SK-N-SH (cell line): Measurements from ENCODE around the gene SHISAL2B. TPM values are rescaled to one million over a fixed set of nuclear protein-coding genes. Genes with fewer than 3 reads are reported as not detected.

Source experiments
- CTCF ChIA-PET: fragments of 300-600, 350-600 bp; formaldehyde crosslinking; extraction: SDS; loops from one replicate; lab custom pipeline; 2021; lab: Yijun Ruan, JAX
- POLR2A ChIA-PET: fragments of 350-600 bp; sonication (Branson Sonifier 250); formaldehyde crosslinking; extraction: SDS; loops from one replicate; lab custom pipeline; 2020; ENCODE audit warnings: antibody characterized with exemption, inconsistent platforms; lab: Yijun Ruan, JAX
- DNase-seq: peaks from one replicate; pipeline ENCODE4 v3.0.0; 2012
- H2AFZ ChIP-seq: fragments of 200-600 bp; sonication (generic); 2 replicates; pipeline ENCODE4 v1.8.1; 2016; ENCODE audit warnings: antibody characterized with exemption, mild to moderate bottlenecking, low read depth
- H3F3A ChIP-seq: fragments of 200-600 bp; sonication (generic); replicated peaks from 2 replicates; pipeline ENCODE3; 2016; ENCODE audit warnings: antibody characterized with exemption, mild to moderate bottlenecking; ENCODE audit not compliant: insufficient read depth
- H3K27ac ChIP-seq, 2 experiments: fragments of 200-500 bp in 1 of 2; fragments of 200-600 bp in 1 of 2; sonication (Bioruptor generic) in 1 of 2; sonication (generic), shearing (Covaris generic) in 1 of 2; 2 replicates each; pipeline versions ENCODE4 v1.5.1 to v1.6.1; 2014 to 2016; ENCODE audit warnings: low read depth in 2 of 2, inconsistent platforms in 1 of 2, low read length in 1 of 2, mild to moderate bottlenecking in 1 of 2, mixed read lengths in 1 of 2
- H3K27me3 ChIP-seq: fragments of 200-600 bp; sonication (generic), shearing (Covaris generic); 2 replicates; pipeline ENCODE4 v1.6.1; 2016; ENCODE audit warnings: mixed run types; ENCODE audit not compliant: insufficient read depth
- H3K36me3 ChIP-seq, 2 experiments: fragments of 200-500 bp in 1 of 2; fragments of 200-600 bp in 1 of 2; sonication (Bioruptor generic) in 1 of 2; sonication (generic) in 1 of 2; replicated peaks in 1 of 2; 2 replicates each; pipeline versions ENCODE3 to v1.5.1; 2014 to 2016; ENCODE audit warnings: low read length in 1 of 2, mild to moderate bottlenecking in 1 of 2; ENCODE audit not compliant: insufficient read depth in 2 of 2, control insufficient read depth in 1 of 2
- H3K4me1 ChIP-seq, 2 experiments: fragments of 200-500 bp in 1 of 2; fragments of 200-600 bp in 1 of 2; sonication (Bioruptor generic) in 1 of 2; sonication (generic), shearing (Covaris generic) in 1 of 2; 2 replicates each; pipeline versions ENCODE4 v1.5.1 to v1.6.1; 2014 to 2016; ENCODE audit warnings: low read depth in 1 of 2, low read length in 1 of 2, mixed run types in 1 of 2; ENCODE audit not compliant: insufficient read depth in 2 of 2, control insufficient read depth in 1 of 2
- H3K4me2 ChIP-seq: fragments of 200-600 bp; sonication (generic), shearing (Covaris generic); 2 replicates; pipeline ENCODE4 v1.6.1; 2017; ENCODE audit warnings: mixed run types
- H3K4me3 ChIP-seq, 2 experiments: fragments of 200-500 bp in 1 of 2; fragments of 200-600 bp in 1 of 2; sonication (Bioruptor generic) in 1 of 2; sonication (generic), shearing (Covaris generic) in 1 of 2; 2 replicates each; pipeline versions ENCODE4 v1.5.1 to v1.8.1; 2014 to 2016; ENCODE audit warnings: low read depth in 2 of 2, inconsistent platforms in 1 of 2, low read length in 1 of 2, mild to moderate bottlenecking in 1 of 2, mixed read lengths in 1 of 2, moderate library complexity in 1 of 2
- H3K79me2 ChIP-seq: fragments of 200-600 bp; sonication (generic); 2 replicates; pipeline ENCODE4 v1.8.1; 2017; ENCODE audit warnings: mild to moderate bottlenecking; ENCODE audit not compliant: insufficient read depth
- H3K9ac ChIP-seq: fragments of 200-600 bp; sonication (generic); 2 replicates; pipeline ENCODE4 v1.6.1; 2017; ENCODE audit warnings: mixed run types
- H3K9me2 ChIP-seq: fragments of 200-600 bp; sonication (generic); 2 replicates; pipeline ENCODE4 v1.6.1; 2017; ENCODE audit warnings: mixed run types
- H3K9me3 ChIP-seq: fragments of 200-600 bp; sonication (generic); 2 replicates; pipeline ENCODE4 v1.6.1; 2017; ENCODE audit warnings: mixed run types, mild to moderate bottlenecking, moderate library complexity
- H4K20me1 ChIP-seq: fragments of 200-600 bp; sonication (generic); 2 replicates; pipeline ENCODE4 v1.6.1; 2017; ENCODE audit warnings: mild to moderate bottlenecking, mixed run types; ENCODE audit not compliant: insufficient read depth
- ELF1 ChIP-seq: IDR thresholded peaks from 2 replicates; pipeline ENCODE4 v1.4.0; 2012
- EP300 ChIP-seq, 2 experiments: IDR thresholded peaks; 2 replicates each; pipeline versions ENCODE4 v1.4.0 to v1.6.1; 2012; ENCODE audit warnings: borderline replicate concordance in 1 of 2, low read depth in 1 of 2, low read length in 1 of 2
- EZH2phosphoT487 ChIP-seq: fragments of 200-600 bp; sonication (generic); IDR thresholded peaks from 2 replicates; pipeline ENCODE4 v1.6.1; 2017; ENCODE audit warnings: low read depth, mixed run types, mild to moderate bottlenecking, antibody characterized with exemption, moderate library complexity, borderline replicate concordance
- FOSL2 ChIP-seq: IDR thresholded peaks from 2 replicates; pipeline ENCODE4 v1.4.0; 2012; ENCODE audit warnings: low read depth, mild to moderate bottlenecking, moderate library complexity, borderline replicate concordance
- FOXJ3 ChIP-seq: sonication (generic); formaldehyde crosslinking; IDR thresholded peaks from 2 replicates; pipeline ENCODE4 v1.5.1; 2020; ENCODE audit warnings: mild to moderate bottlenecking, missing genetic modification reagents
- FOXM1 ChIP-seq: IDR thresholded peaks from 2 replicates; pipeline ENCODE4 v1.4.0; 2012; ENCODE audit warnings: low read depth, mild to moderate bottlenecking
- JUND ChIP-seq: IDR thresholded peaks from 2 replicates; pipeline ENCODE4 v1.4.0; 2012
- MXI1 ChIP-seq: IDR thresholded peaks from 2 replicates; pipeline ENCODE4 v1.6.1; 2012; ENCODE audit warnings: mild to moderate bottlenecking, low read depth, low read length, improper control_type of control experiment
- NRF1 ChIP-seq: IDR thresholded peaks from 2 replicates; pipeline ENCODE4 v1.6.1; 2012; ENCODE audit warnings: low read depth, mild to moderate bottlenecking, low read length
- RAD21 ChIP-seq: IDR thresholded peaks from 2 replicates; pipeline ENCODE4 v1.6.1; 2012; ENCODE audit warnings: mild to moderate bottlenecking, low read length
- RCOR1 ChIP-seq: fragments of 150-350 bp; IDR thresholded peaks from 2 replicates; pipeline ENCODE4 v1.6.1; 2017; ENCODE audit warnings: antibody characterized with exemption, low read length
- RFX5 ChIP-seq: IDR thresholded peaks from 2 replicates; pipeline ENCODE4 v1.6.1; 2012; ENCODE audit warnings: mild to moderate bottlenecking, improper control_type of control experiment, low read length
- SMC3 ChIP-seq: IDR thresholded peaks from 2 replicates; pipeline ENCODE4 v1.6.1; 2012; ENCODE audit warnings: low read depth, low read length, improper control_type of control experiment
- YY1 ChIP-seq: IDR thresholded peaks from 2 replicates; pipeline ENCODE4 v1.4.0; 2012; ENCODE audit warnings: low read depth, mild to moderate bottlenecking
- WGBS: methylation state at CpG from one replicate; pipeline ENCODE4 v1.1.6; 2017; ENCODE audit warnings: low lambda C conversion rate; 5-methylcytosine and 5-hydroxymethylcytosine counted together
- polyA plus RNA-seq, 3 experiments: library from polyadenylated mRNA; depleted of rRNA; stranded (reverse); fragments of >200 nt; gene quantifications; 2 replicates each; pipeline ENCODE4 v1.2.3, GENCODE V29; 2012
- TF ChIP-seq, protein P1 (sequence below): fragments of 150-350 bp; IDR thresholded peaks from 2 replicates; pipeline ENCODE4 v1.6.1; 2016; ENCODE audit warnings: mild to moderate bottlenecking, low read depth, low read length
- TF ChIP-seq, protein P2 (sequence below): fragments of 200-600 bp; sonication (generic); IDR thresholded peaks from 2 replicates; pipeline ENCODE4 v1.6.1; 2017; ENCODE audit warnings: antibody characterized with exemption, mild to moderate bottlenecking, moderate library complexity
- TF ChIP-seq, protein P3 (sequence below): IDR thresholded peaks from 2 replicates; pipeline ENCODE4 v1.4.0; 2012; ENCODE audit warnings: low read depth, borderline replicate concordance
- TF ChIP-seq, protein P4 (sequence below): IDR thresholded peaks from 2 replicates; pipeline ENCODE4 v1.6.1; 2012; ENCODE audit warnings: mild to moderate bottlenecking, low read depth, low read length, moderate library complexity

Gene SHISAL2B
- polyA plus RNA-seq, 1 of the 3 experiments (the other 2 are of a cell fraction): not detected

DNA sequence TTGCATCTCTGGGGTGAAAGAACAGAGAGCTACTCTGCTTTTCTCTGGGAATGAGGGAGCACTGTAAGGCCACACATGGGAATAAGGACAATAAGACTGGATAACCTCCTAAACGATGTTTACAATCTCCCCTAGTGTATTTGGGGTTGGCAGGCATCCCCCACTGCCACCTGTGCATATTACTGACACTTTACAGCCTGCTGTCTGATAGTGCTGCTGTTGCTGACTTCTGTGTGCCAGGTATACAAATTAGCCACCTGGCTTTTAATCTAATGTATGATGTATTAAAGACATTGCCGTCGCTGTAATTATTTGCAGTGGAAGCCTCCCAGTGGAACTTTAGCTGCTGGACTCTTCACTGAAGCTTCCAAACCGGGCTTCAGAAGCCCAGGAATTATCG lies 4.4 kb upstream of the SHISAL2B start:
- H3K4me3 ChIP-seq: no peak overlapping the region
- POLR2A ChIA-PET: no interaction called here
- H3K9ac ChIP-seq: no peak overlapping the region
- CTCF ChIA-PET: no interaction called here
- H3F3A ChIP-seq: no peaks in the 10 kb centered on the region
- TF ChIP-seq RFX5 (no peak), JUND (no peak), RAD21 (no peak)
- TF ChIP-seq, protein P1, sequence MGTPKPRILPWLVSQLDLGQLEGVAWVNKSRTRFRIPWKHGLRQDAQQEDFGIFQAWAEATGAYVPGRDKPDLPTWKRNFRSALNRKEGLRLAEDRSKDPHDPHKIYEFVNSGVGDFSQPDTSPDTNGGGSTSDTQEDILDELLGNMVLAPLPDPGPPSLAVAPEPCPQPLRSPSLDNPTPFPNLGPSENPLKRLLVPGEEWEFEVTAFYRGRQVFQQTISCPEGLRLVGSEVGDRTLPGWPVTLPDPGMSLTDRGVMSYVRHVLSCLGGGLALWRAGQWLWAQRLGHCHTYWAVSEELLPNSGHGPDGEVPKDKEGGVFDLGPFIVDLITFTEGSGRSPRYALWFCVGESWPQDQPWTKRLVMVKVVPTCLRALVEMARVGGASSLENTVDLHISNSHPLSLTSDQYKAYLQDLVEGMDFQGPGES: no peak
- TF ChIP-seq, all 33 proteins: peak for 0
- Histone ChIP-seq H2AFZ (no peak overlapping the region), H3K4me2 (no peak overlapping the region), H3K36me3 (no peaks in the 10 kb centered on the region), H3K9me2 (no peaks in the 10 kb centered on the region), H3K9me3 (no peaks in the 10 kb centered on the region), H3K4me1 (no peaks in the 10 kb centered on the region; a peak in 1 of 4 replicates), H3K79me2 (no peaks in the 10 kb centered on the region), H3K27ac (no peak overlapping the region), H4K20me1 (no peaks in the 10 kb centered on the region), H3K27me3 (peaks cover 55% of the 10 kb centered on the region)
- 10% methylated on average over 3 of the region's 5 CpGs for WGBS
- DNase-seq: no peak

DNA sequence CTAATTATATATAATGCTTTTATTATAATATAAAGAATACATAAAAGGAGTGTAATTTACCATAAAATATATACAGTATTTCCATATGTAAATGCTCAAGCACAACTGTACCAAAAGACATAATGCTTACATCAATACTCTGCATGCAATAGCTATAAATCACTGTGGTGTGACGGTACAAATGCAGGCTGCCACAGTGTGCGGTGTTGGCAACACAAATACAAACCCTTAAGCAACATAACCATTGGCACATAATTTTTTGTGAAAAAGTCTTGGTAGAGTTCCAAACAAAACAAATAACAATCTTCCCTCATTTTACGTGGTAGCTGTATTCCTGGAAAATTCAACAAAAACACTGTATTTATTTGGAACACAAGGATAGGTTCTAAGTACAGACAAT lies 1.9 kb upstream of the SHISAL2B start:
- H3K4me2 ChIP-seq: no peak overlapping the region
- no peaks in the 10 kb centered on the region for H4K20me1 ChIP-seq

More for the DNA sequence above, 1.9 kb upstream of the SHISAL2B start:
- 13% methylated on average over 3 of the region's 3 CpGs for WGBS
- peaks cover 61% of the 10 kb centered on the region for H3K27me3 ChIP-seq
- H3F3A ChIP-seq: no peaks in the 10 kb centered on the region
- no peaks in the 10 kb centered on the region for H3K9me3 ChIP-seq
- ChIA-PET POLR2A (no interaction called here), CTCF (no interaction called here)
- H3K9me2 ChIP-seq: no peaks in the 10 kb centered on the region
- H3K79me2 ChIP-seq: no peaks in the 10 kb centered on the region
- DNase-seq: no peak
- no peak overlapping the region for H3K4me3 ChIP-seq
- H3K9ac ChIP-seq: no peak overlapping the region
- no peak overlapping the region for H3K27ac ChIP-seq
- H3K36me3 ChIP-seq: no peaks in the 10 kb centered on the region
- no peak overlapping the region for H2AFZ ChIP-seq
- no peak for TF ChIP-seq RCOR1
- no peak for TF ChIP-seq NRF1
- no peak for TF ChIP-seq RAD21
- no peak for TF ChIP-seq RFX5
- TF ChIP-seq FOSL2: no peak
- TF ChIP-seq SMC3: no peak
- TF ChIP-seq EZH2phosphoT487: no peak
- TF ChIP-seq EP300 (IDR thresholded peaks at IDR 0.05; ENCODE audit: borderline replicate concordance in 1 of 2, low read depth in 1 of 2, low read length in 1 of 2): no peak
- no peak for TF ChIP-seq FOXM1
- TF ChIP-seq, protein P2, sequence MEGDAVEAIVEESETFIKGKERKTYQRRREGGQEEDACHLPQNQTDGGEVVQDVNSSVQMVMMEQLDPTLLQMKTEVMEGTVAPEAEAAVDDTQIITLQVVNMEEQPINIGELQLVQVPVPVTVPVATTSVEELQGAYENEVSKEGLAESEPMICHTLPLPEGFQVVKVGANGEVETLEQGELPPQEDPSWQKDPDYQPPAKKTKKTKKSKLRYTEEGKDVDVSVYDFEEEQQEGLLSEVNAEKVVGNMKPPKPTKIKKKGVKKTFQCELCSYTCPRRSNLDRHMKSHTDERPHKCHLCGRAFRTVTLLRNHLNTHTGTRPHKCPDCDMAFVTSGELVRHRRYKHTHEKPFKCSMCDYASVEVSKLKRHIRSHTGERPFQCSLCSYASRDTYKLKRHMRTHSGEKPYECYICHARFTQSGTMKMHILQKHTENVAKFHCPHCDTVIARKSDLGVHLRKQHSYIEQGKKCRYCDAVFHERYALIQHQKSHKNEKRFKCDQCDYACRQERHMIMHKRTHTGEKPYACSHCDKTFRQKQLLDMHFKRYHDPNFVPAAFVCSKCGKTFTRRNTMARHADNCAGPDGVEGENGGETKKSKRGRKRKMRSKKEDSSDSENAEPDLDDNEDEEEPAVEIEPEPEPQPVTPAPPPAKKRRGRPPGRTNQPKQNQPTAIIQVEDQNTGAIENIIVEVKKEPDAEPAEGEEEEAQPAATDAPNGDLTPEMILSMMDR: no peak
- TF ChIP-seq, protein P1: no peak
- TF ChIP-seq YY1: no peak
- TF ChIP-seq, protein P3, sequence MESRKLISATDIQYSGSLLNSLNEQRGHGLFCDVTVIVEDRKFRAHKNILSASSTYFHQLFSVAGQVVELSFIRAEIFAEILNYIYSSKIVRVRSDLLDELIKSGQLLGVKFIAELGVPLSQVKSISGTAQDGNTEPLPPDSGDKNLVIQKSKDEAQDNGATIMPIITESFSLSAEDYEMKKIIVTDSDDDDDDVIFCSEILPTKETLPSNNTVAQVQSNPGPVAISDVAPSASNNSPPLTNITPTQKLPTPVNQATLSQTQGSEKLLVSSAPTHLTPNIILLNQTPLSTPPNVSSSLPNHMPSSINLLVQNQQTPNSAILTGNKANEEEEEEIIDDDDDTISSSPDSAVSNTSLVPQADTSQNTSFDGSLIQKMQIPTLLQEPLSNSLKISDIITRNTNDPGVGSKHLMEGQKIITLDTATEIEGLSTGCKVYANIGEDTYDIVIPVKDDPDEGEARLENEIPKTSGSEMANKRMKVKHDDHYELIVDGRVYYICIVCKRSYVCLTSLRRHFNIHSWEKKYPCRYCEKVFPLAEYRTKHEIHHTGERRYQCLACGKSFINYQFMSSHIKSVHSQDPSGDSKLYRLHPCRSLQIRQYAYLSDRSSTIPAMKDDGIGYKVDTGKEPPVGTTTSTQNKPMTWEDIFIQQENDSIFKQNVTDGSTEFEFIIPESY: no peak
- no peak for TF ChIP-seq FOXJ3 (CRISPR knock-in tag)
- TF ChIP-seq JUND: no peak
- TF ChIP-seq, protein P4, sequence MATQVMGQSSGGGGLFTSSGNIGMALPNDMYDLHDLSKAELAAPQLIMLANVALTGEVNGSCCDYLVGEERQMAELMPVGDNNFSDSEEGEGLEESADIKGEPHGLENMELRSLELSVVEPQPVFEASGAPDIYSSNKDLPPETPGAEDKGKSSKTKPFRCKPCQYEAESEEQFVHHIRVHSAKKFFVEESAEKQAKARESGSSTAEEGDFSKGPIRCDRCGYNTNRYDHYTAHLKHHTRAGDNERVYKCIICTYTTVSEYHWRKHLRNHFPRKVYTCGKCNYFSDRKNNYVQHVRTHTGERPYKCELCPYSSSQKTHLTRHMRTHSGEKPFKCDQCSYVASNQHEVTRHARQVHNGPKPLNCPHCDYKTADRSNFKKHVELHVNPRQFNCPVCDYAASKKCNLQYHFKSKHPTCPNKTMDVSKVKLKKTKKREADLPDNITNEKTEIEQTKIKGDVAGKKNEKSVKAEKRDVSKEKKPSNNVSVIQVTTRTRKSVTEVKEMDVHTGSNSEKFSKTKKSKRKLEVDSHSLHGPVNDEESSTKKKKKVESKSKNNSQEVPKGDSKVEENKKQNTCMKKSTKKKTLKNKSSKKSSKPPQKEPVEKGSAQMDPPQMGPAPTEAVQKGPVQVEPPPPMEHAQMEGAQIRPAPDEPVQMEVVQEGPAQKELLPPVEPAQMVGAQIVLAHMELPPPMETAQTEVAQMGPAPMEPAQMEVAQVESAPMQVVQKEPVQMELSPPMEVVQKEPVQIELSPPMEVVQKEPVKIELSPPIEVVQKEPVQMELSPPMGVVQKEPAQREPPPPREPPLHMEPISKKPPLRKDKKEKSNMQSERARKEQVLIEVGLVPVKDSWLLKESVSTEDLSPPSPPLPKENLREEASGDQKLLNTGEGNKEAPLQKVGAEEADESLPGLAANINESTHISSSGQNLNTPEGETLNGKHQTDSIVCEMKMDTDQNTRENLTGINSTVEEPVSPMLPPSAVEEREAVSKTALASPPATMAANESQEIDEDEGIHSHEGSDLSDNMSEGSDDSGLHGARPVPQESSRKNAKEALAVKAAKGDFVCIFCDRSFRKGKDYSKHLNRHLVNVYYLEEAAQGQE: no peak
- no peak for TF ChIP-seq ELF1
- TF ChIP-seq MXI1: no peak
- H3K4me1 ChIP-seq: no peaks in the 10 kb centered on the region; a peak in 1 of 4 replicates
